ENCODE results near the gene FAM118B. TPM values are rescaled to one million over a fixed set of nuclear protein-coding genes. Genes with fewer than 3 reads are reported as not detected.

Gene FAM118B
- total RNA-seq, 1 experiment from 2014 or later = 13.1 TPM

GRCh38 chr11:126282736-126283591, 71.4 kb downstream of the FAM118B start, which contains the start of gene TIRAP:
TSS of gene TIRAP (plus strand) at chr11:126283093. CDS start at chr11:126290895, 7,802 bp downstream.
- BruUV-seq (replicated peaks) = no TSS peak
- peak; percentile 64 to 68 for DNase-seq
- intact Hi-C loops (cut with micrococcal nuclease; ENCODE audit: unreplicated experiment) = loop anchor here (1.0 kb wide), 1 partner anchor 14 kb away; the partner anchor contains the start of gene FOXRED1

GRCh38 chr11:126284829-126285228, 73.2 kb downstream of the FAM118B start:
- H3K36me3 ChIP-seq (ENCODE audit: low read depth) = no peaks in the 10 kb centered on the region
- peaks cover 14% of the 10 kb centered on the region for H3K79me2 ChIP-seq (ENCODE audit: low read depth)
- DNase-seq = peak; percentile 73 to 85
- peaks cover 15% of the 10 kb centered on the region; the same call in 1 of the 2 replicates for H3F3A ChIP-seq (ENCODE audit: insufficient read depth, low read depth)
- peaks cover 23% of the 10 kb centered on the region for H3K4me1 ChIP-seq (replicated peaks; ENCODE audit: insufficient read depth)
- no peaks in the 10 kb centered on the region for H3K9me2 ChIP-seq (ENCODE audit: insufficient read depth)
- intact Hi-C loops (cut with micrococcal nuclease; ENCODE audit: unreplicated experiment) = no loop called here
- POLR2A ChIA-PET (ENCODE audit: unreplicated experiment) = no interaction called here
- no peaks in the 10 kb centered on the region for H3K9me3 ChIP-seq (ENCODE audit: insufficient read depth, low read depth)
- CTCF ChIA-PET = no interaction called here
- no peak overlapping the region for H2AFZ ChIP-seq
- BruUV-seq (replicated peaks) = no TSS peak
- no peaks in the 10 kb centered on the region for H3K27me3 ChIP-seq (ENCODE audit: insufficient read depth, low read depth)
- no peak overlapping the region for H3K27ac ChIP-seq
- TF ChIP-seq CTCF (conservative IDR thresholded peaks at IDR 0.05) (no peak), EZH2 (IDR thresholded peaks at IDR 0.05; ENCODE audit: low read depth) (no peak)
- H3K4me3 ChIP-seq = no peak overlapping the region; the same call in 1 of the 2 replicates
- H4K20me1 ChIP-seq (ENCODE audit: insufficient read depth) = no peaks in the 10 kb centered on the region
- peak overlapping the region; percentile 90; the same call in 1 of the 2 replicates for H3K4me2 ChIP-seq

More at GRCh38 chr11:126282736-126283591, 71.4 kb downstream of the FAM118B start, which contains the start of gene TIRAP:
- H2AFZ ChIP-seq = peak within 1 kb of the TSS; percentile 97
- TF ChIP-seq CTCF (conservative IDR thresholded peaks at IDR 0.05) = no peak
- TF ChIP-seq EZH2 (IDR thresholded peaks at IDR 0.05; ENCODE audit: low read depth) = no peak
- peak within 1 kb of the TSS; percentile 83 for H3K4me3 ChIP-seq
- CTCF ChIA-PET = no interaction called here
- H3K4me1 ChIP-seq (replicated peaks; ENCODE audit: insufficient read depth) = peaks cover 23% of the 10 kb centered on the region
- H3K79me2 ChIP-seq (ENCODE audit: low read depth) = peaks cover 14% of the 10 kb centered on the region
- POLR2A ChIA-PET (ENCODE audit: unreplicated experiment) = interaction anchor here (0.6 to 0.7 kb wide), 3 partner anchors 13 to 578 kb away, joined by 3 to 6 read pairs (median 3); no protein-coding TSS in a partner anchor
- H3F3A ChIP-seq (ENCODE audit: insufficient read depth, low read depth) = peaks cover 15% of the 10 kb centered on the region; the same call in 1 of the 2 replicates
- peak within 1 kb of the TSS; percentile 90 for H3K4me2 ChIP-seq
- H4K20me1 ChIP-seq (ENCODE audit: insufficient read depth) = no peaks in the 10 kb centered on the region
- H3K9me3 ChIP-seq (ENCODE audit: insufficient read depth, low read depth) = no peaks in the 10 kb centered on the region
- H3K36me3 ChIP-seq (ENCODE audit: low read depth) = no peaks in the 10 kb centered on the region
- H3K9me2 ChIP-seq (ENCODE audit: insufficient read depth) = no peaks in the 10 kb centered on the region
- no peaks in the 10 kb centered on the region for H3K27me3 ChIP-seq (ENCODE audit: insufficient read depth, low read depth)
- H3K27ac ChIP-seq = peak within 1 kb of the TSS; percentile 77

DNA sequence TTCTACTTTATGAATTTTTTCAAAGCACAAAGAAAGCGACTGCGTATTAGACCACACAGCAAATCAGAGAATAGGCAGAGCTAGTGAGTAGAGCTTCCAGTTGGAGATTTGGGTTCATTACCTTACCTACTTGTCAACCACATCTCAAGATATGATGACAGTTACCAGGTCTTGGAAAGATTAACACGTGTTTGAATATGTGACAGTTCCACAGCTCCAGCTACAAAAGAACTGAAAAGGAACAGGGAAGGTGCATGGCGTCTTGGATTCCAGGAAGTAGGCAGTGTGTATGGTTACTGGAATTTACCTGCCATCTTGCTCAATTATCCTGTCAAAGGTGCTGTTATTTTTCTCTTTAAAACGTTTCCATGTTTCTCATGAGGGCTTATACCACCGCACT, 76.7 kb downstream of the FAM118B start:
- Histone ChIP-seq H3F3A (ENCODE audit: insufficient read depth, low read depth) (peaks cover 14% of the 10 kb centered on the region; the same call in 1 of the 2 replicates), H3K9me3 (ENCODE audit: insufficient read depth, low read depth) (no peaks in the 10 kb centered on the region), H3K4me3 (no peak overlapping the region), H4K20me1 (ENCODE audit: insufficient read depth) (no peaks in the 10 kb centered on the region), H3K27me3 (ENCODE audit: insufficient read depth, low read depth) (no peaks in the 10 kb centered on the region), H3K4me2 (no peak overlapping the region), H2AFZ (no peak overlapping the region), H3K4me1 (replicated peaks; ENCODE audit: insufficient read depth) (peaks cover 15% of the 10 kb centered on the region), H3K79me2 (ENCODE audit: low read depth) (peaks cover 14% of the 10 kb centered on the region), H3K27ac (no peak overlapping the region), H3K36me3 (ENCODE audit: low read depth) (no peaks in the 10 kb centered on the region), H3K9me2 (ENCODE audit: insufficient read depth) (no peaks in the 10 kb centered on the region)
- ChIA-PET CTCF (no interaction called here), POLR2A (ENCODE audit: unreplicated experiment) (no interaction called here)
- no TSS peak for BruUV-seq (replicated peaks)
- TF ChIP-seq EZH2 (IDR thresholded peaks at IDR 0.05; ENCODE audit: low read depth) (no peak), CTCF (conservative IDR thresholded peaks at IDR 0.05) (no peak)
- peak in 1 of 2 experiments; percentile 11 for DNase-seq
- intact Hi-C loops (cut with micrococcal nuclease; ENCODE audit: unreplicated experiment) = no loop called here

All from PC-9 (cell line).